Erythroblast (primary cell): ENCODE measurements around the gene LIX1L.
"Not testable (repeated sequence)": the region's sequence is repeated elsewhere in the genome, so short reads cannot be mapped to it uniquely, and the experiment has no call there.

Experiments used
- DNase-seq, 2 experiments: peaks; one replicate each; lab custom pipeline; 2025; lab: John Stamatoyannopoulos, UW
- GATA1 ChIP-seq: IDR thresholded peaks from 2 replicates; pipeline ENCODE4 v1.6.1; 2011; ENCODE audit warnings: low read depth, mild to moderate bottlenecking, control low read depth, low read length, moderate library complexity
- POLR2A ChIP-seq: IDR thresholded peaks from 2 replicates; pipeline ENCODE4 v1.6.1; 2011; ENCODE audit warnings: mild to moderate bottlenecking, low read length

The LIX1L gene

GRCh38 chr1:145926686-145927062 lies 31.1 kb downstream of the LIX1L start:
- DNase-seq: peak in 1 of 2 experiments; percentile 56
- TF ChIP-seq GATA1 (no peak), POLR2A (no peak)

GRCh38 chr1:145922266-145922665 lies 35.6 kb downstream of the LIX1L start:
- DNase-seq: no peak
- TF ChIP-seq GATA1 (no peak), POLR2A (no peak)

DNA sequence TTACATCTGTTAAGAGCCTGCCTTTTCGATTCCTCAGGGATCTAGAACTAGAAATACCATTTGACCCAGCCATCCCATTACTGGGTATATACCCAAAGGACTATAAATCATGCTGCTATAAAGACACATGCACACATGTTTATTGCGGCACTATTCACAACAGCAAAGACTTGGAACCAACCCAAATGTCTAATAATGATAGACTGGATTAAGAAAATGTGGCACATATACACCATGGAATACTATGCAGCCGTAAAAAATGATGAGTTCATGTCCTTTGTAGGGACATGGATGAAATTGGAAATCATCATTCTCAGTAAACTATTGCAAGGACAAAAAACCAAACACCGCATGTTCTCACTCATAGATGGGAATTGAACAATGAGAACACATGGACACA lies 37.5 kb downstream of the LIX1L start:
- DNase-seq: not testable (repeated sequence)

- DNase-seq: peak; percentile 60 to 70
- peak; percentile 6 for TF ChIP-seq POLR2A
- no peak for TF ChIP-seq GATA1
Measured at GRCh38 chr1:145918992-145919939, 38.6 kb downstream of the LIX1L start.

DNA sequence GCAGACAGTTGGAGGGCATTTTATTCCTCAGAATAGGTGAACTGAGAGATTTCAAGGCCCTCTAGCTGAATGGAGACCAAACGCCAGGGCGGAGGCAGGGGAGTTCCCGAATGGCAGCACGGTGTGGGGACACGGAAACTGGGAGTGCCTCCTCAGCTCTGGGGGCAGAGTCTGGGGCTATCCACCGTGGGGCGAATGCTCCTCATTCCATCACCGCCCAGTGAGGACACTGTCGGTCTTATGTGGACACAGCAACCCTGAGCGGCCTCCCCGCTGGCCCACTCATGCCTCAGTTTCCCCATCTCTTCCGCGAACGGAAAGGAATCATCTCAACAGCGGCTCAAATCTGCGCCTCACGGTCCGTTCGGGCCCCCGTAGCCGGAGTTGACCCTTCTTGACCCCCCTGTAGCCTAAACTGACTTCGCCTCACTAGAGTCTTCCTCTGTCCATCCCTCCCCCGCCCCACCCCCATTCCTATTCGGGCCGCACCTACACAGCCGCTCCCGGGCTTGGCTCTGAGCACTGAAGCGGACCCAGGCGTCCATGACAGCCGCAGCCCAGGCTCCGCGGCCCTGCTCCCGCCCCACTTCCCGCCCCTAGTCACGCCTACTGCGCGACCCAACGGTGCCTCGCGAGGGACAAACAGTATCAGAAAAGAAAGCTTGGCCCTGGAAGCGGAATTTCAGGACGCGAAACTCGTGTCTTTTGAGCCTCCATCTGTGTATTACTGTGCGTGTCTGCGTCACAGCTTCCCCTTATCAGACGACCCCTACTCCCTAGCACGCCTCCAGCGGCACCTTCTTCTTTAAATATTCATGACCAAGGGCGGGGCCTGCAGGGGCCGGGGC lies 39.4 kb downstream of the LIX1L start, which contains the start of gene PEX11B:
Gene PEX11B, minus strand, starts transcription at position 574 of the 848 bp plus-strand sequence. Its CDS starts 29 bp downstream, at position 545.
- peak; percentile 94 for DNase-seq
- TF ChIP-seq GATA1 (no peak), POLR2A (peak; percentile 73)

GRCh38 chr1:145917595-145917994 lies 40.2 kb downstream of the LIX1L start:
- no peak for DNase-seq
- TF ChIP-seq GATA1 (no peak), POLR2A (no peak)

DNA sequence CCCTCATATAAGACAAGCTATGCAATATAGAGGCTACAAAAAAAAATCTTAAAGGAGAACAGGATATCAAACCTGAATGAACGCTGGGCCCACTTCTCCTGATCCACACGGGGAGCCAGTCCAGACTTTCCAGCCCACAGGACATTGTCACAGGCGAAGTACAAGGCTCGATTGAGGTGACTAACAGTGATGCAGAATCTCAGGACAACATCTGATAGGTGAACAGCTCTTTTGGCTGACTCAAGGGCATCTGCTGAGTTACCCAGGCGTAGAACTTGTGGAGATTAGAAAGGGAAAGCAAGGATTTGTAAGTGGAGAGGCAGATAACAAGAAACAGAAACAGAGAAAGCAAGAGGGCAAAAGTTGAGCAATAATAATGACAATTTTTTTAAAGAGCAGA lies 41.1 kb downstream of the LIX1L start:
- DNase-seq: peak; percentile 29 to 44
- no peak for TF ChIP-seq POLR2A
- no peak for TF ChIP-seq GATA1

- DNase-seq: no peak
- no peak for TF ChIP-seq GATA1
- no peak for TF ChIP-seq POLR2A
Measured at GRCh38 chr1:145912128-145912641, 45.6 kb downstream of the LIX1L start.

DNA sequence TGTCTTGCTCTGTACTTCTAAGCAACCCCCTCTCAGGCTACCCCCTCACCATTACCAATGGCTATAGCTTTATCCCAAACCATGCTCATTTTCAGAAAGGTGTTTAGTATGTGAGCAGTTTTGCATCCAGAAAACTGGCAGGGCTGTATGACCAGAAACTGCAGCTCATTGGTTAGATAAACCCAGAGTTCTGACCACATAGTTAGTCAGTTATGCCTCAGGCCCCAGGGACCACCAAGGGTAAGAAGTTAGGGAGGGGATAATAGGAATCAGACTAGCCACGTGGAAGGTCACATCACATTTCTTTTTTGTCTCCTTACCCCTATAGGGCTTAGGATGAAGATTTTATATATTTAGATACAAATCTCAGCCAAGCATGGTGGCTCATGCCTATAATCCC lies 49.2 kb downstream of the LIX1L start:
- TF ChIP-seq GATA1: no peak
- TF ChIP-seq POLR2A: no peak
- DNase-seq: no peak

- DNase-seq: no peak
- no peak for TF ChIP-seq GATA1
- no peak for TF ChIP-seq POLR2A
Measured at GRCh38 chr1:145906954-145907753, 50.7 kb downstream of the LIX1L start.

- TF ChIP-seq GATA1 (no peak), POLR2A (no peak)
- no peak for DNase-seq
Measured at GRCh38 chr1:145901312-145902021, 56.4 kb downstream of the LIX1L start.

DNA sequence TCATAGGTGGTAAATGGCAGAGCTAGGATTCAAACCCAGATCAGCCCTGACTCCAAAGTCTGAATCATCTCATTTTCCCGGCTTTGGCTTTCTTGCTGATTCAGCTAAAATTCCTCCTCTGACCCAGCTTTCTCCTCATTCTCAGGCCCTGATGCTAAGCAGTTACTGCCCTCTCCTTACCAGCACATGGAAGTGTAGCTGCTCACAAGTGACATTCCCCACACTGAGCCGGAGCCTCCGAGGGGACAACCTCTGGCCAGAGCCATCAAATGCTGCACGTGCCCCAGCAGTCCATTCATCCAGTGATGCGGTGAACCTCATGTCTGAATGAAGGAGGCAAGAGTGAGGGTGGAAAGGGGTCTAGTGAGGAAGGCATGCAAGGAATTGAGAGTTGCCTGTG lies 59.1 kb downstream of the LIX1L start:
- DNase-seq: no peak
- TF ChIP-seq POLR2A (no peak), GATA1 (no peak)
